K562 (cell line): ENCODE data around the gene MAST4. TPM values are rescaled to one million over a fixed set of nuclear protein-coding genes. Genes with fewer than 3 reads are reported as not detected.

Source experiments
- ATAC-seq: fragments of 200-7000 bp; cut with Tn5 transposase; 3 replicates; pipeline ENCODE4 v1.9.1; 2020; ENCODE audit warnings: moderate library complexity
- BruUV-seq: library from RNA; stranded (reverse); fragments of 400-500 nt; replicated peaks from 2 replicates; lab custom pipeline; 2021; lab: Mats Ljungman, UMichigan
- CTCF ChIA-PET: fragments of 300-600 bp; formaldehyde crosslinking; extraction: SDS; loops from one replicate; lab custom pipeline; 2021; ENCODE audit warnings: low intra/inter-chr PET ratio; lab: Yijun Ruan, JAX
- POLR2A ChIA-PET: fragments of 300-600, 350-650 bp; sonication (Branson Sonifier 250); formaldehyde crosslinking; extraction: SDS; loops from one replicate; lab custom pipeline; 2021; ENCODE audit warnings: antibody characterized with exemption, inconsistent platforms; lab: Yijun Ruan, JAX
- DNase-seq, 4 experiments: peaks; one replicate each; pipeline versions ENCODE4 v3.0.0 to v3.0.0-alpha.2; 2011 to 2018; ENCODE audit warnings: low spot score in 3 of 4, mixed read lengths in 3 of 4; ENCODE audit errors: extremely low read depth in 1 of 4
- FAIRE-seq: peaks from 2 replicates; lab custom pipeline; 2011; peaks lifted over from hg19 to GRCh38; lab: Jason Lieb, UNC
- H2AFZ ChIP-seq: 2 replicates; pipeline ENCODE4 v1.6.0; 2011; ENCODE audit warnings: low read depth, low read length, control low read depth, inconsistent platforms
- H3K27ac ChIP-seq: fragments of 200-600 bp; 3 replicates; pipeline ENCODE4 v1.8.0; 2011; ENCODE audit warnings: low read depth, mild to moderate bottlenecking, control low read depth, inconsistent platforms, low read length, moderate library complexity, mixed read lengths; ENCODE audit errors: extremely low read depth
- H3K27me3 ChIP-seq, 2 experiments: fragments of 300-600 bp in 1 of 2; 2 replicates in 1 of 2; 3 replicates in 1 of 2; pipeline versions ENCODE4 v1.6.0 to v1.8.0; 2011; ENCODE audit warnings: inconsistent platforms in 2 of 2, low read length in 2 of 2, mild to moderate bottlenecking in 1 of 2, mixed read lengths in 1 of 2, moderate library complexity in 1 of 2; ENCODE audit not compliant: control insufficient read depth in 2 of 2, insufficient read depth in 2 of 2
- H3K36me3 ChIP-seq: fragments of 300-600 bp; 3 replicates; pipeline ENCODE4 v1.8.0; 2011; ENCODE audit warnings: mild to moderate bottlenecking, low read length, inconsistent platforms; ENCODE audit not compliant: control insufficient read depth, insufficient read depth
- H3K4me1 ChIP-seq, 2 experiments: fragments of 200-600 bp in 1 of 2; replicated peaks in 1 of 2; 2 replicates in 1 of 2; 3 replicates in 1 of 2; pipeline versions ENCODE4 v1.5.1 to v1.8.0; 2011; ENCODE audit warnings: inconsistent platforms in 2 of 2, low read length in 2 of 2, mild to moderate bottlenecking in 1 of 2, mixed read lengths in 1 of 2, moderate library complexity in 1 of 2; ENCODE audit not compliant: control insufficient read depth in 2 of 2, insufficient read depth in 2 of 2
- H3K4me2 ChIP-seq: 2 replicates; pipeline ENCODE4 v1.6.1; 2011; ENCODE audit warnings: low read length, control low read depth, inconsistent platforms, mixed read lengths; ENCODE audit not compliant: insufficient read depth
- H3K4me3 ChIP-seq: fragments of 200-600 bp; sonication (generic), shearing (Covaris generic); 2 replicates; pipeline ENCODE4 v1.5.1; 2016; ENCODE audit warnings: control low read depth, inconsistent platforms
- H3K79me2 ChIP-seq: fragments of 200-600 bp; 3 replicates; pipeline ENCODE4 v1.8.0; 2011; ENCODE audit warnings: low read length, inconsistent platforms; ENCODE audit not compliant: control insufficient read depth, insufficient read depth
- H3K9ac ChIP-seq, 2 experiments: 2 replicates each; pipeline versions ENCODE4 v1.6.0 to v1.6.1; 2011; ENCODE audit warnings: low read depth in 2 of 2, low read length in 2 of 2, control low read depth in 1 of 2, inconsistent platforms in 1 of 2, mild to moderate bottlenecking in 1 of 2, mixed read lengths in 1 of 2; ENCODE audit not compliant: insufficient read depth in 1 of 2
- H3K9me1 ChIP-seq: one replicate; pipeline ENCODE4 v1.6.0; 2011; ENCODE audit warnings: inconsistent platforms, mild to moderate bottlenecking, low read length, moderate library complexity; ENCODE audit not compliant: control insufficient read depth, insufficient read depth
- H3K9me3 ChIP-seq: replicated peaks from 2 replicates; pipeline ENCODE4 v1.5.1; 2011; ENCODE audit warnings: low read depth, low read length, inconsistent platforms; ENCODE audit not compliant: control insufficient read depth, insufficient read depth
- H4K20me1 ChIP-seq: replicated peaks from 2 replicates; pipeline ENCODE4 v1.6.1; 2011; ENCODE audit warnings: low read length, inconsistent platforms, mixed read lengths; ENCODE audit not compliant: control insufficient read depth, insufficient read depth
- HSF4 ChIP-seq: fragments of 250-450 bp; sonication (Bioruptor Pico); IDR thresholded peaks from 2 replicates; pipeline ENCODE4 v2.1.2; 2022; ENCODE audit warnings: mild to moderate bottlenecking, moderate library complexity, borderline replicate concordance
- KAT8 ChIP-seq: fragments of 450-650 bp; IDR thresholded peaks from 2 replicates; pipeline ENCODE4 v1.6.1; 2016; ENCODE audit warnings: low read depth, mild to moderate bottlenecking
- POLR2G ChIP-seq: fragments of 200-400 bp; formaldehyde crosslinking; IDR thresholded peaks from 2 replicates; pipeline ENCODE4 v1.6.1; 2017; ENCODE audit warnings: low read depth, mild to moderate bottlenecking, antibody characterized with exemption, low read length, moderate library complexity
- SNIP1 ChIP-seq: fragments of 450-650 bp; IDR thresholded peaks from 2 replicates; pipeline ENCODE4 v1.7.1; 2017; ENCODE audit warnings: low read depth, mild to moderate bottlenecking
- U2AF2 ChIP-seq: fragments of 200-400 bp; formaldehyde crosslinking; optimal IDR thresholded peaks from 2 replicates; pipeline ENCODE3; 2017; ENCODE audit warnings: low read depth, mild to moderate bottlenecking, low read length
- ZNF146 ChIP-seq: IDR thresholded peaks from one replicate; pipeline ENCODE4 v1.6.1; 2018; ENCODE audit warnings: missing compliant biosample characterization; ENCODE audit not compliant: unreplicated experiment
- WGBS: fragments of 100-300 bp; shearing (Covaris generic); methylation state at CpG from one replicate; pipeline ENCODE4 v1.1.6; 2016; ENCODE audit warnings: low coverage, mixed read lengths; ENCODE audit not compliant: insufficient coverage; ENCODE audit errors: missing lambda C conversion rate; 5-methylcytosine and 5-hydroxymethylcytosine counted together
- in situ Hi-C: fragments of 300-500 bp; cut with MboI; formaldehyde crosslinking; loops from 4 replicates; pipeline ENCODE4 v1.15.0; 2018; ENCODE audit warnings: inconsistent platforms, mixed read lengths
- intact Hi-C: fragments of 100-400 bp; cut with micrococcal nuclease; formaldehyde crosslinking; loops from 2 replicates; pipeline ENCODE4 v1.14.2; 2022
- polyA plus RNA-seq, 8 experiments: library from polyadenylated mRNA; depleted of rRNA in 4 of 8; stranded (reverse) in 5 of 8; unstranded in 3 of 8; fragments of >200 nt; fragmentation: Nextera tagmentation in 2 of 8; fragmentation: Illumina TruSeq in 1 of 8; extraction: Ambion mirVana in 2 of 8; extraction: Trizol in 1 of 8; gene quantifications; 2 replicates each; pipeline versions ENCODE4 v1.2.1 to v1.2.3, GENCODE V29; 2011 to 2014; ENCODE audit warnings: inconsistent platforms in 1 of 8, missing spikeins in 1 of 8
- total RNA-seq, 7 experiments: library from RNA; depleted of rRNA in 6 of 7; stranded (reverse); fragments of >200 nt in 6 of 7; fragmentation: Illumina TruSeq in 2 of 7; extraction: Trizol in 2 of 7; gene quantifications; 2 replicates each; pipeline versions ENCODE4 v1.2.1 to v1.2.3, GENCODE V29; 2011 to 2021; ENCODE audit warnings: low replicate concordance in 1 of 7
- TF ChIP-seq, protein P1 (sequence below): fragments of 250-450 bp; sonication (Bioruptor Pico); IDR thresholded peaks from 2 replicates; pipeline ENCODE4 v1.4.0; 2020
- TF ChIP-seq, protein P2 (sequence below): fragments of 250-450 bp; sonication (Bioruptor Pico); IDR thresholded peaks from 2 replicates; pipeline ENCODE4 v1.9.0; 2021; ENCODE audit warnings: mild to moderate bottlenecking, inconsistent platforms
- TF ChIP-seq, protein P3 (sequence below), 2 experiments: fragments of 450-650 bp; IDR thresholded peaks; 2 replicates each; pipeline ENCODE4 v1.6.1; 2016
- TF ChIP-seq, protein P4 (sequence below), 2 experiments: fragments of 150-350 bp in 1 of 2; IDR thresholded peaks; 2 replicates each; pipeline ENCODE4 v1.6.1; 2012 to 2016; ENCODE audit warnings: low read depth in 2 of 2, low read length in 2 of 2, mild to moderate bottlenecking in 1 of 2, moderate library complexity in 1 of 2

Gene MAST4
- total and polyA plus RNA-seq, 9 of the 15 experiments (the other 6 are each of a cell fraction or from before 2014, with no cell fraction given): 0.88 to 10.1 (median 5.2) TPM

DNA sequence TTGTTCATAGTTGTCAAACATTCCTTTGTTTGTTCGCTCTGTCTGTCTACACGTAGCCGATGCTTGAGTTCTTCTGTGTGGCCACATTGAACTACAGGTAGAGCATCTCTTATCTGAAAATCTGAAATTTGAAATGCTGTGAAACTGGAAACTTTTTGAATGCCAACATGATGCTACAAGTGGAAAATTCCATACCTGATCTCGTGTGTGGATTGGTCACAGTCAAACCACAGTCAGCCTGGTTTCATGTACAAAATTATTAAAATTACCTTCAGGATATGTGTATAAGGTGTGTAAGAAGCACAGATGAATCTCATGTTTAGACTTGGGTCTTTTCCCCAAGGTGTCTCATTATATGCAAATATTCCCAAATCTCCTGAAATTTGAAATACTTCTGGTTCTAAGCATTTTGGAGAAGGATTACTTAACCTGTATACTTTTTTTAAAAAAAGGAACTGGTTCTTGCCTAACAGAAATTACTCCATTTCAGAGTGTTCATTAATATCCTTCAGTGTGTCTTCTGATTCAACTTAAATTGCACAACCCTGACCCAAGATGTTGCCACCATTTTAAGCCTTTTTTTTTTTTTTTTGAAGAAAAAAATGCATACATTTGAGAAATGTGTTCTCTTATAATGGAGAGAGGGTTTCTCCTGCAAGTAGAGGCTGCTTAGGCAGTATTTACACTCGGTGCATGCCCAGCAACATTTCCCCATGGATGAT is 254.3 kb downstream of the MAST4 start:
- in situ Hi-C loops: no loop called here

More for the DNA sequence above, 254.3 kb downstream of the MAST4 start:
- DNase-seq: no peak
- H3K27ac ChIP-seq: no peak overlapping the region
- H3K27me3 ChIP-seq: peaks cover 0 to 8% of the 10 kb centered on the region in 2 experiments; a peak in 3 of 5 replicates
- TF ChIP-seq ZNF146 (no peak), KAT8 (no peak), POLR2G (no peak), SNIP1 (no peak), HSF4 (CRISPR knock-in tag) (no peak), U2AF2 (no peak)
- TF ChIP-seq, protein P1, sequence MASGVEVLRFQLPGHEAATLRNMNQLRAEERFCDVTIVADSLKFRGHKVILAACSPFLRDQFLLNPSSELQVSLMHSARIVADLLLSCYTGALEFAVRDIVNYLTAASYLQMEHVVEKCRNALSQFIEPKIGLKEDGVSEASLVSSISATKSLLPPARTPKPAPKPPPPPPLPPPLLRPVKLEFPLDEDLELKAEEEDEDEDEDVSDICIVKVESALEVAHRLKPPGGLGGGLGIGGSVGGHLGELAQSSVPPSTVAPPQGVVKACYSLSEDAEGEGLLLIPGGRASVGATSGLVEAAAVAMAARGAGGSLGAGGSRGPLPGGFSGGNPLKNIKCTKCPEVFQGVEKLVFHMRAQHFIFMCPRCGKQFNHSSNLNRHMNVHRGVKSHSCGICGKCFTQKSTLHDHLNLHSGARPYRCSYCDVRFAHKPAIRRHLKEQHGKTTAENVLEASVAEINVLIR (CRISPR knock-in tag): no peak
- TF ChIP-seq, protein P2, sequence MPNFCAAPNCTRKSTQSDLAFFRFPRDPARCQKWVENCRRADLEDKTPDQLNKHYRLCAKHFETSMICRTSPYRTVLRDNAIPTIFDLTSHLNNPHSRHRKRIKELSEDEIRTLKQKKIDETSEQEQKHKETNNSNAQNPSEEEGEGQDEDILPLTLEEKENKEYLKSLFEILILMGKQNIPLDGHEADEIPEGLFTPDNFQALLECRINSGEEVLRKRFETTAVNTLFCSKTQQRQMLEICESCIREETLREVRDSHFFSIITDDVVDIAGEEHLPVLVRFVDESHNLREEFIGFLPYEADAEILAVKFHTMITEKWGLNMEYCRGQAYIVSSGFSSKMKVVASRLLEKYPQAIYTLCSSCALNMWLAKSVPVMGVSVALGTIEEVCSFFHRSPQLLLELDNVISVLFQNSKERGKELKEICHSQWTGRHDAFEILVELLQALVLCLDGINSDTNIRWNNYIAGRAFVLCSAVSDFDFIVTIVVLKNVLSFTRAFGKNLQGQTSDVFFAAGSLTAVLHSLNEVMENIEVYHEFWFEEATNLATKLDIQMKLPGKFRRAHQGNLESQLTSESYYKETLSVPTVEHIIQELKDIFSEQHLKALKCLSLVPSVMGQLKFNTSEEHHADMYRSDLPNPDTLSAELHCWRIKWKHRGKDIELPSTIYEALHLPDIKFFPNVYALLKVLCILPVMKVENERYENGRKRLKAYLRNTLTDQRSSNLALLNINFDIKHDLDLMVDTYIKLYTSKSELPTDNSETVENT (CRISPR knock-in tag): no peak
- TF ChIP-seq, protein P3, sequence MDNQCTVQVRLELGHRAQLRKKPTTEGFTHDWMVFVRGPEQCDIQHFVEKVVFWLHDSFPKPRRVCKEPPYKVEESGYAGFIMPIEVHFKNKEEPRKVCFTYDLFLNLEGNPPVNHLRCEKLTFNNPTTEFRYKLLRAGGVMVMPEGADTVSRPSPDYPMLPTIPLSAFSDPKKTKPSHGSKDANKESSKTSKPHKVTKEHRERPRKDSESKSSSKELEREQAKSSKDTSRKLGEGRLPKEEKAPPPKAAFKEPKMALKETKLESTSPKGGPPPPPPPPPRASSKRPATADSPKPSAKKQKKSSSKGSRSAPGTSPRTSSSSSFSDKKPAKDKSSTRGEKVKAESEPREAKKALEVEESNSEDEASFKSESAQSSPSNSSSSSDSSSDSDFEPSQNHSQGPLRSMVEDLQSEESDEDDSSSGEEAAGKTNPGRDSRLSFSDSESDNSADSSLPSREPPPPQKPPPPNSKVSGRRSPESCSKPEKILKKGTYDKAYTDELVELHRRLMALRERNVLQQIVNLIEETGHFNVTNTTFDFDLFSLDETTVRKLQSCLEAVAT (IDR thresholded peaks at IDR 0.05): no peak
- TF ChIP-seq, protein P4, sequence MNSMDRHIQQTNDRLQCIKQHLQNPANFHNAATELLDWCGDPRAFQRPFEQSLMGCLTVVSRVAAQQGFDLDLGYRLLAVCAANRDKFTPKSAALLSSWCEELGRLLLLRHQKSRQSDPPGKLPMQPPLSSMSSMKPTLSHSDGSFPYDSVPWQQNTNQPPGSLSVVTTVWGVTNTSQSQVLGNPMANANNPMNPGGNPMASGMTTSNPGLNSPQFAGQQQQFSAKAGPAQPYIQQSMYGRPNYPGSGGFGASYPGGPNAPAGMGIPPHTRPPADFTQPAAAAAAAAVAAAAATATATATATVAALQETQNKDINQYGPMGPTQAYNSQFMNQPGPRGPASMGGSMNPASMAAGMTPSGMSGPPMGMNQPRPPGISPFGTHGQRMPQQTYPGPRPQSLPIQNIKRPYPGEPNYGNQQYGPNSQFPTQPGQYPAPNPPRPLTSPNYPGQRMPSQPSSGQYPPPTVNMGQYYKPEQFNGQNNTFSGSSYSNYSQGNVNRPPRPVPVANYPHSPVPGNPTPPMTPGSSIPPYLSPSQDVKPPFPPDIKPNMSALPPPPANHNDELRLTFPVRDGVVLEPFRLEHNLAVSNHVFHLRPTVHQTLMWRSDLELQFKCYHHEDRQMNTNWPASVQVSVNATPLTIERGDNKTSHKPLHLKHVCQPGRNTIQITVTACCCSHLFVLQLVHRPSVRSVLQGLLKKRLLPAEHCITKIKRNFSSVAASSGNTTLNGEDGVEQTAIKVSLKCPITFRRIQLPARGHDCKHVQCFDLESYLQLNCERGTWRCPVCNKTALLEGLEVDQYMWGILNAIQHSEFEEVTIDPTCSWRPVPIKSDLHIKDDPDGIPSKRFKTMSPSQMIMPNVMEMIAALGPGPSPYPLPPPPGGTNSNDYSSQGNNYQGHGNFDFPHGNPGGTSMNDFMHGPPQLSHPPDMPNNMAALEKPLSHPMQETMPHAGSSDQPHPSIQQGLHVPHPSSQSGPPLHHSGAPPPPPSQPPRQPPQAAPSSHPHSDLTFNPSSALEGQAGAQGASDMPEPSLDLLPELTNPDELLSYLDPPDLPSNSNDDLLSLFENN (IDR thresholded peaks at IDR 0.05; ENCODE audit: low read depth in 2 of 2, low read length in 2 of 2): no peak
- BruUV-seq: no TSS peak
- intact Hi-C loops: no loop called here
- H3K9ac ChIP-seq: no peak overlapping the region
- CTCF ChIA-PET: no interaction called here
- 5% methylated on average over 5 of the region's 5 CpGs for WGBS
- ATAC-seq: no peak
- POLR2A ChIA-PET: no interaction called here
- no peaks in the 10 kb centered on the region for H3K79me2 ChIP-seq
- H3K9me3 ChIP-seq: no peaks in the 10 kb centered on the region
- H3K4me3 ChIP-seq: no peak overlapping the region
- no peak for FAIRE-seq
- H3K4me1 ChIP-seq: no peaks in the 10 kb centered on the region
- no peaks in the 10 kb centered on the region for H3K36me3 ChIP-seq
- H3K4me2 ChIP-seq: no peak overlapping the region
- H3K9me1 ChIP-seq: no peaks in the 10 kb centered on the region
- H4K20me1 ChIP-seq: no peaks in the 10 kb centered on the region
- H2AFZ ChIP-seq: no peak overlapping the region
